ENCODE data around the gene DNAJC27. TPM values are rescaled to one million over a fixed set of nuclear protein-coding genes. Genes with fewer than 3 reads are reported as not detected.

Gene DNAJC27
- total and polyA plus RNA-seq, 2 experiments from 2014 or later = 7.4 to 11.3 TPM

GRCh38 chr2:24923106-24923505 is 48.6 kb downstream of the DNAJC27 start:
- no peaks in the 10 kb centered on the region for H3K36me3 ChIP-seq
- no peak overlapping the region for H3K4me3 ChIP-seq
- no peak for TF ChIP-seq CTCF (IDR thresholded peaks at IDR 0.05; ENCODE audit: low read depth, low read length)
- H3K27ac ChIP-seq = no peak overlapping the region
- H3K4me1 ChIP-seq (ENCODE audit: low read depth) = no peaks in the 10 kb centered on the region
- peaks cover 32% of the 10 kb centered on the region for H3K27me3 ChIP-seq
- no peak for DNase-seq (ENCODE audit: low read depth in 1 of 2, low spot score in 1 of 2)
- no peaks in the 10 kb centered on the region for H3K9me3 ChIP-seq (ENCODE audit: low read depth)

- no peak for DNase-seq (ENCODE audit: low read depth in 1 of 2, low spot score in 1 of 2)
- no peak overlapping the region for H3K27ac ChIP-seq
- no peaks in the 10 kb centered on the region for H3K4me1 ChIP-seq (ENCODE audit: low read depth)
- no peak overlapping the region for H3K4me3 ChIP-seq
- no peak for TF ChIP-seq CTCF (IDR thresholded peaks at IDR 0.05; ENCODE audit: low read depth, low read length)
- no peaks in the 10 kb centered on the region for H3K9me3 ChIP-seq (ENCODE audit: low read depth)
- no peaks in the 10 kb centered on the region for H3K36me3 ChIP-seq
- H3K27me3 ChIP-seq = peaks cover 36% of the 10 kb centered on the region
Observed at GRCh38 chr2:24922556-24922955, 49.2 kb downstream of the DNAJC27 start.

- DNase-seq (ENCODE audit: low read depth in 1 of 2, low spot score in 1 of 2) = no peak
- Histone ChIP-seq H3K27ac (no peak overlapping the region), H3K27me3 (peaks cover 36% of the 10 kb centered on the region), H3K36me3 (no peaks in the 10 kb centered on the region), H3K9me3 (ENCODE audit: low read depth) (no peaks in the 10 kb centered on the region), H3K4me1 (ENCODE audit: low read depth) (no peaks in the 10 kb centered on the region), H3K4me3 (peak overlapping the region; percentile 56)
- peak; percentile 23 for TF ChIP-seq CTCF (IDR thresholded peaks at IDR 0.05; ENCODE audit: low read depth, low read length)
Observed at GRCh38 chr2:24920809-24921441, 50.8 kb downstream of the DNAJC27 start.

- Histone ChIP-seq H3K4me1 (ENCODE audit: low read depth) (no peaks in the 10 kb centered on the region), H3K4me3 (peak within 1 kb of the TSS; percentile 56), H3K27me3 (peaks cover 36% of the 10 kb centered on the region), H3K27ac (no peak within 1 kb of the TSS), H3K36me3 (no peaks in the 10 kb centered on the region), H3K9me3 (ENCODE audit: low read depth) (no peaks in the 10 kb centered on the region)
- TF ChIP-seq CTCF (IDR thresholded peaks at IDR 0.05; ENCODE audit: low read depth, low read length) = no peak
- DNase-seq (ENCODE audit: low read depth in 1 of 2, low spot score in 1 of 2) = peak; percentile 44 to 67
Observed at GRCh38 chr2:24920098-24920808, 51.5 kb downstream of the DNAJC27 start, which contains the start of gene ADCY3. ADCY3 (minus strand) TSS chr2:24920237; CDS start chr2:24918987, 1,250 bp downstream.

GRCh38 chr2:24919506-24920097 is 52.2 kb downstream of the DNAJC27 start:
- no peak for TF ChIP-seq CTCF (IDR thresholded peaks at IDR 0.05; ENCODE audit: low read depth, low read length)
- no peaks in the 10 kb centered on the region for H3K36me3 ChIP-seq
- no peak overlapping the region for H3K27ac ChIP-seq
- H3K4me3 ChIP-seq = peak overlapping the region; percentile 56
- peaks cover 36% of the 10 kb centered on the region for H3K27me3 ChIP-seq
- no peaks in the 10 kb centered on the region for H3K9me3 ChIP-seq (ENCODE audit: low read depth)
- peak; percentile 40 to 63 for DNase-seq (ENCODE audit: low read depth in 1 of 2, low spot score in 1 of 2)
- no peaks in the 10 kb centered on the region for H3K4me1 ChIP-seq (ENCODE audit: low read depth)

All from cardiac muscle cell (in vitro differentiated cells and primary cell).